Liver (tissue), 9 donors: ENCODE measurements around the gene CCNC. TPM values are rescaled to one million over a fixed set of nuclear protein-coding genes. Genes with fewer than 3 reads are reported as not detected.
A peak's percentile ranks its signal among the peaks of the same experiment; 100 is the strongest.
"Not testable (repeated sequence)": the region's sequence is repeated elsewhere in the genome, so short reads cannot be mapped to it uniquely, and the experiment has no call there.

Experiments
- DNase-seq: peaks from one replicate; pipeline ENCODE4 v3.0.0-alpha.2; 2017; ENCODE audit warnings: low spot score
- H3K27ac ChIP-seq, 2 donors: one replicate each; pipeline ENCODE4 v1.7.0; 2013; ENCODE audit warnings: inconsistent platforms in 2 of 2, low read length in 2 of 2, control low read depth in 1 of 2, low read depth in 1 of 2, mild to moderate bottlenecking in 1 of 2
- H3K27me3 ChIP-seq, 4 donors: one replicate each; pipeline versions ENCODE4 v1.6.1 to v1.7.0; 2013; ENCODE audit warnings: low read length in 3 of 4, inconsistent platforms in 1 of 4, mild to moderate bottlenecking in 1 of 4, moderate library complexity in 1 of 4; ENCODE audit not compliant: control insufficient read depth in 4 of 4, insufficient read depth in 4 of 4
- H3K36me3 ChIP-seq, 4 donors: one replicate each; pipeline versions ENCODE4 v1.6.1 to v1.7.0; 2013; ENCODE audit warnings: low read length in 3 of 4, mild to moderate bottlenecking in 3 of 4, low read depth in 1 of 4, moderate library complexity in 1 of 4; ENCODE audit not compliant: control insufficient read depth in 4 of 4, insufficient read depth in 3 of 4
- H3K4me1 ChIP-seq, 4 donors: one replicate each; pipeline versions ENCODE4 v1.6.1 to v1.7.0; 2013; ENCODE audit warnings: low read length in 3 of 4, mild to moderate bottlenecking in 3 of 4, moderate library complexity in 1 of 4; ENCODE audit not compliant: control insufficient read depth in 4 of 4, insufficient read depth in 4 of 4
- H3K4me3 ChIP-seq, 3 donors: one replicate each; pipeline versions ENCODE4 v1.6.1 to v1.7.0; 2013; ENCODE audit warnings: low read length in 3 of 3, control low read depth in 1 of 3, low read depth in 1 of 3, mild to moderate bottlenecking in 1 of 3
- H3K9ac ChIP-seq, 2 donors: one replicate each; pipeline ENCODE4 v1.7.0; 2013; ENCODE audit warnings: low read length in 2 of 2, mild to moderate bottlenecking in 2 of 2, moderate library complexity in 2 of 2, control low read depth in 1 of 2, low read depth in 1 of 2
- H3K9me3 ChIP-seq, 4 donors: one replicate each; pipeline versions ENCODE4 v1.6.1 to v1.7.0; 2013; ENCODE audit warnings: low read length in 3 of 4; ENCODE audit not compliant: control insufficient read depth in 4 of 4
- ATF3 ChIP-seq: IDR thresholded peaks from 2 replicates; pipeline ENCODE4 v1.6.1; 2016; ENCODE audit warnings: antibody characterized with exemption
- CTCF ChIP-seq: fragments of 150-350 bp; IDR thresholded peaks from 2 replicates; pipeline ENCODE4 v1.5.1; 2017; ENCODE audit warnings: improper control_type of control experiment, low read depth, low read length; ENCODE audit not compliant: missing input control
- FOXA2 ChIP-seq: IDR thresholded peaks from 2 replicates; pipeline ENCODE4 v1.6.1; 2016; ENCODE audit warnings: antibody characterized with exemption
- HNF4A ChIP-seq, 2 donors: conservative IDR thresholded peaks; 2 replicates each; pipeline ENCODE4 v1.6.1; 2016; ENCODE audit warnings: antibody characterized with exemption in 2 of 2, mild to moderate bottlenecking in 2 of 2
- JUND ChIP-seq, 2 donors: IDR thresholded peaks; 2 replicates each; pipeline ENCODE4 v1.6.1; 2016; ENCODE audit warnings: antibody characterized with exemption in 2 of 2
- MAX ChIP-seq: IDR thresholded peaks from 2 replicates; pipeline ENCODE4 v1.6.1; 2016; ENCODE audit warnings: antibody characterized with exemption
- RAD21 ChIP-seq, 2 donors: IDR thresholded peaks; 2 replicates each; pipeline ENCODE4 v1.6.1; 2016; ENCODE audit warnings: antibody characterized with exemption in 2 of 2, mild to moderate bottlenecking in 2 of 2
- REST ChIP-seq: IDR thresholded peaks from 2 replicates; pipeline ENCODE4 v1.6.1; 2016; ENCODE audit warnings: antibody characterized with exemption, mild to moderate bottlenecking
- RXRA ChIP-seq, 2 donors: IDR thresholded peaks; 2 replicates each; pipeline ENCODE4 v1.6.1; 2017 to 2018; ENCODE audit warnings: antibody characterized with exemption in 2 of 2, mild to moderate bottlenecking in 1 of 2
- SP1 ChIP-seq: IDR thresholded peaks from 2 replicates; pipeline ENCODE4 v1.6.1; 2018; ENCODE audit warnings: antibody characterized with exemption, mild to moderate bottlenecking
- TAF1 ChIP-seq: conservative IDR thresholded peaks from 2 replicates; pipeline ENCODE4 v1.6.1; 2016; ENCODE audit warnings: antibody characterized with exemption, mild to moderate bottlenecking
- YY1 ChIP-seq: IDR thresholded peaks from 2 replicates; pipeline ENCODE4 v1.6.1; 2016; ENCODE audit warnings: antibody characterized with exemption, mild to moderate bottlenecking
- WGBS: extraction: QIAGEN DNeasy Blood & Tissue Kit; methylation state at CpG from one replicate; pipeline ENCODE4 v1.1.7; 2013; 5-methylcytosine and 5-hydroxymethylcytosine counted together
- polyA plus RNA-seq, 2 donors: library from polyadenylated mRNA; stranded (reverse) in 1 of 2; unstranded in 1 of 2; fragments of 200-250 nt in 1 of 2; fragments of >200 nt in 1 of 2; fragmentation: Nextera tagmentation in 1 of 2; extraction: Ambion mirVana in 1 of 2; gene quantifications; one replicate each; pipeline versions ENCODE4 v1.2.1 to v1.2.3, GENCODE V29; 2013 to 2015
- total RNA-seq, 2 donors: library from RNA; depleted of rRNA; stranded (reverse); fragments of >200 nt; gene quantifications; one replicate each; pipeline ENCODE4 v1.2.3, GENCODE V29; 2014
- donor health status: healthy.
- donor health status: healthy.
- donor health status: healthy.
- donor health status: healthy.
- donor health status: healthy.

CCNC gene
- total and polyA plus RNA-seq, 4 donors = 32.9 to 80.7 (median 47.8) TPM

- H3K4me3 ChIP-seq = peak overlapping the region in 1 of 3 donors; percentile 47
- peaks cover 9 to 26% (median 17%) of the 10 kb centered on the region in 4 donors for H3K4me1 ChIP-seq
Measured at GRCh38 chr6:99603421-99604165, 35.1 kb upstream of the CCNC start.

GRCh38 chr6:99602520-99603420, 34.3 kb upstream of the CCNC start:
- peak overlapping the region in 1 of 3 donors; percentile 47 for H3K4me3 ChIP-seq
- TF ChIP-seq TAF1 = no peak
- TF ChIP-seq SP1 = no peak
- no peak for TF ChIP-seq RXRA (IDR thresholded peaks at IDR 0.05)
- no peak for TF ChIP-seq YY1
- no peak for TF ChIP-seq HNF4A (conservative IDR thresholded peaks at IDR 0.05)
- TF ChIP-seq MAX = no peak
- no peak for TF ChIP-seq RAD21 (IDR thresholded peaks at IDR 0.05)
- TF ChIP-seq JUND (IDR thresholded peaks at IDR 0.05) = no peak
- TF ChIP-seq CTCF = no peak
- TF ChIP-seq ATF3 = no peak
- TF ChIP-seq REST = no peak
- no peaks in the 10 kb centered on the region for H3K9me3 ChIP-seq
- WGBS = 7% methylated on average over 54 of the region's 54 CpGs
- peaks cover 9 to 26% (median 17%) of the 10 kb centered on the region in 4 donors for H3K4me1 ChIP-seq
- DNase-seq = no peak
- no peak overlapping the region for H3K27ac ChIP-seq
- H3K27me3 ChIP-seq = peaks cover 11 to 36% (median 26%) of the 10 kb centered on the region in 4 donors
- no peak overlapping the region for H3K9ac ChIP-seq
- H3K36me3 ChIP-seq = no peaks in the 10 kb centered on the region

More at GRCh38 chr6:99603421-99604165, 35.1 kb upstream of the CCNC start:
- Histone ChIP-seq H3K27me3 (peaks cover 17 to 41% (median 28%) of the 10 kb centered on the region in 4 donors), H3K9me3 (no peaks in the 10 kb centered on the region), H3K36me3 (no peaks in the 10 kb centered on the region), H3K27ac (no peak overlapping the region), H3K9ac (no peak overlapping the region)
- peak; percentile 35 for DNase-seq
- TF ChIP-seq MAX (no peak), FOXA2 (no peak), ATF3 (no peak), RAD21 (IDR thresholded peaks at IDR 0.05) (no peak)
- WGBS = 4% methylated on average over 55 of the region's 55 CpGs

GRCh38 chr6:99594696-99595095, 26.2 kb upstream of the CCNC start:
- WGBS = 70% methylated on average over 8 of the region's 8 CpGs
- H3K36me3 ChIP-seq = not testable (repeated sequence)

More at GRCh38 chr6:99594696-99595095, 26.2 kb upstream of the CCNC start:
- not testable (repeated sequence) for H3K4me3 ChIP-seq, H3K27ac ChIP-seq, H3K9me3 ChIP-seq, DNase-seq, H3K9ac ChIP-seq, H3K4me1 ChIP-seq
- H3K27me3 ChIP-seq = peaks cover 3 to 30% (median 15%) of the 10 kb centered on the region in 4 donors
